ENCODE measurements around the gene MRPL44.

GRCh38 chr2:223928113-223929006 is 28.9 kb upstream of the MRPL44 start:
- TF ChIP-seq CTCF (IDR thresholded peaks at IDR 0.05; ENCODE audit: low read depth, low read length) (no peak), EZH2phosphoT487 (IDR thresholded peaks at IDR 0.05; ENCODE audit: low read depth) (no peak)

Data from OCI-LY3 (cell line).